Activated CD4-positive, alpha-beta memory T cell treated with anti-CD3 and anti-CD28 coated beads for 36 hours (primary cell): ENCODE data around the gene SPOCD1. TPM values are rescaled to one million over a fixed set of nuclear protein-coding genes. Genes with fewer than 3 reads are reported as not detected.

Experiments
- CTCF ChIA-PET: fragments of 350-600 bp; sonication (Branson Sonifier 250); formaldehyde crosslinking; loops from one replicate; lab custom pipeline; 2021; ENCODE audit warnings: antibody characterized with exemption, inconsistent platforms; lab: Charles Lee
- POLR2A ChIA-PET: fragments of 350-600 bp; sonication (Branson Sonifier 250); formaldehyde crosslinking; loops from one replicate; lab custom pipeline; 2021; ENCODE audit warnings: antibody characterized with exemption; lab: Charles Lee
- DNase-seq: peaks from one replicate; pipeline ENCODE4 v3.0.0-alpha.2; 2020
- H3K27ac Mint-ChIP-seq: one replicate; pipeline ENCODE4 v1.8.0; 2021; ENCODE audit warnings: mixed read lengths
- H3K27me3 Mint-ChIP-seq: one replicate; pipeline ENCODE4 v1.8.0; 2021; ENCODE audit warnings: mixed read lengths
- H3K36me3 Mint-ChIP-seq: one replicate; pipeline ENCODE4 v1.8.0; 2021; ENCODE audit warnings: mixed read lengths
- H3K4me1 Mint-ChIP-seq: one replicate; pipeline ENCODE4 v1.8.0; 2021; ENCODE audit warnings: low read depth, mixed read lengths
- H3K4me3 Mint-ChIP-seq: one replicate; pipeline ENCODE4 v1.8.0; 2021; ENCODE audit warnings: mild to moderate bottlenecking, mixed read lengths
- H3K9me3 Mint-ChIP-seq: one replicate; pipeline ENCODE4 v1.8.0; 2021; ENCODE audit warnings: mixed read lengths
- intact Hi-C: fragments of 100-400 bp; cut with micrococcal nuclease; formaldehyde crosslinking; loops from one replicate; pipeline ENCODE4 v1.15.1; 2023
- total RNA-seq, 2 experiments: library from RNA; stranded (reverse); gene quantifications; one replicate each; pipeline ENCODE4 v1.2.3, GENCODE V29; 2021

Gene SPOCD1
- total RNA-seq, 2 experiments from 2014 or later, result 0.73 to 0.78 TPM

DNA sequence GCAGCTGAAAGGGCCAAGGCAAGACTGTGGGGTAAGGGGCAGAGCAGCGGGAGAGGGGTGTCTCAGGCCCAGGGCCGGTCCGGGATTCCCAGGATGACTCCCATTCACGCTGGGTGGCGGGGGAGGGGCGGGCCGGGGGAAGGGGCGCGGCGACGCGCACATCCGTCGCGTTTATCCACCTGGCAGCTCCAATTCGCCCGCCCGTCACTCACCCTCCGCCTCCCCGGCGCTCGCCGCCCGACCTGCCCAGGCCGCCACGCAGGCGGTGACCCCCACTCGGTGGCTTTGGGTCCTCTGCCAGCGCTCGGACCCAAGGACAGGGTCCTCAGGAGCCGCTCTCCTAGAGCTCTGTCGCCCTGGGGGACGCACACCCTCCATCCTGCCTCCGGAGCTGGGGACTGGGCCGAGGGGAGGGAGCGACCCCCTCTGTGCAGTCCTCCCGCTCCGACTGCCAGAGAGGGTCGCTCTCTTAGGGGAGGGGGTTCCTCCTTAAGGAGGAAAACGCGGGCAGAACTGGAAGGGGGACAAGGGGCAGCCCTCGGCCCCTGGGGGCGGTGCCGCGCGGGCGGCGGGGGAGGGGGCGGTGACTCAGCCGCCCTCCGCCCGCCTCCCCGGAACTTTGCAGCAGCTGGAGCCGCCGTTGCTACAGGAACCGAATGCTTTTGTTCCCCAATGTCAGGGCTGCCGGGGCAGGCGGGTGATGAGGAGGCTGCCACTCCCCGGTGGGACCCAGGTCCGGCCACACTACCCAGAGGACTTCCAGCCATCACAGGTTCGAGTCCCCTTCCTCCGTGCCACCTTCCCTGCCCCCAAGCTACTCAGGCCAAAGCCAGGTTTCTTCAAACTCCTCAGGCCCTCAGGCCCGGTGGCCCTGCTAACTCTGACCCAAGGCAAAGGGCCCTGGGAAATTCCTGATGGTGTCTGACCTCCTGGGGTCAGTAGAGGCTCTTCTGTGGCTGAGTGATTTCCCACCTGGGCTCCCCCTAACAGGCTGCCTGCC lies 55.1 kb downstream of the SPOCD1 start:
- Mint-ChIP-seq H3K4me3 (peak overlapping the region; percentile 53), H3K9me3 (no peaks in the 10 kb centered on the region), H3K27me3 (peaks cover 9% of the 10 kb centered on the region), H3K4me1 (peaks cover 20% of the 10 kb centered on the region), H3K27ac (no peak overlapping the region), H3K36me3 (no peaks in the 10 kb centered on the region)
- POLR2A ChIA-PET, result interaction anchor here (1.5 kb wide), 1 partner anchor 28 kb away, joined by 6 read pairs; no protein-coding TSS in a partner anchor
- CTCF ChIA-PET, result interaction anchor here (0.8 to 5.5 kb wide), 7 partner anchors 15 to 203 kb away, joined by 3 to 51 read pairs (median 4); no protein-coding TSS in a partner anchor
- DNase-seq, result peak; percentile 70
- intact Hi-C loops, result no loop called here

DNA sequence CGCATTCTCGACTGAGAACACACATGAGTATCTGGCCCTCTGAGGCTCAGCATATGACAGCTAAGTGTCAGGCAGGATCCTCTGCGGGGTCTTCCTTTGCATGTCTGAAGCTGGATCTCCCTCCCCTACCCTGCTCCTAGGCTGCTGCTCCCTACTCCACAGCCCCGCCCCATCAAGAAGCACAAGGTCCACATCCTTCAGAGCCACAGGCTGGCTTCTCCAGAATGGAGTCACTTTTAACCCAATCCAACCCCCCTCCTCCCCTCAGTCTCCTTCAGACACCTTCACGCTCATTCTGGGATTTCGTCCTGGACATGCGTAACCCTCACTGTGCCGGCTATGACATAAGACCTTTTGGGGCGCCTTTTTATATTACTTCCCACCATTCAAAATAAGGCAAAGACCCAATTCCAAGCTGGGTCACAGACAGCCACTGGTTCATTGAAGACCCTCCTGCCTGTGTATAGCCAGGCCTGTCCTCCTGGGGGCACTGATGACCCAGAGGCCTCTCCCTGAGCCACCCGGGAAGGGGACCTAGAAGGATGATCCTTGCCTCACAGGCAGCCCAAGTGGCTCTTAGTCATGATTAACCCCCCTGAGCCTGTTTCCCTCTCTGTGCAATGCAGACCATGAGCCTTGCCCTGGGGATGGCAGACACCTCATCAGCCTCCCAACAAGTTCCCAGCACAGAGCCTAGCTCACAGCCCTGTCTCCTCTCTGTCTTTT lies 56.4 kb downstream of the SPOCD1 start:
- intact Hi-C loops, result no loop called here
- H3K27ac Mint-ChIP-seq, result no peak overlapping the region
- CTCF ChIA-PET, result interaction anchor here (0.8 to 5.5 kb wide), 4 partner anchors 14 to 95 kb away, joined by 3 to 51 read pairs (median 6); no protein-coding TSS in a partner anchor

GRCh38 chr1:31758823-31759222 lies 57.0 kb downstream of the SPOCD1 start:
- Mint-ChIP-seq H3K4me1 (peaks cover 17% of the 10 kb centered on the region), H3K27me3 (peaks cover 6% of the 10 kb centered on the region), H3K4me3 (no peak overlapping the region), H3K9me3 (no peaks in the 10 kb centered on the region), H3K36me3 (no peaks in the 10 kb centered on the region), H3K27ac (no peak overlapping the region)
- ChIA-PET POLR2A (no interaction called here), CTCF (interaction anchor here (1.8 to 5.5 kb wide), 2 partner anchors 14 to 31 kb away, joined by 9 to 51 read pairs; no protein-coding TSS in a partner anchor)
- no peak for DNase-seq
- intact Hi-C loops, result no loop called here

More for the DNA sequence above, 56.4 kb downstream of the SPOCD1 start:
- H3K27me3 Mint-ChIP-seq, result peaks cover 6% of the 10 kb centered on the region
- POLR2A ChIA-PET, result no interaction called here
- no peak for DNase-seq
- H3K36me3 Mint-ChIP-seq, result no peaks in the 10 kb centered on the region
- no peak overlapping the region for H3K4me3 Mint-ChIP-seq
- peaks cover 17% of the 10 kb centered on the region for H3K4me1 Mint-ChIP-seq
- no peaks in the 10 kb centered on the region for H3K9me3 Mint-ChIP-seq

- Mint-ChIP-seq H3K36me3 (no peaks in the 10 kb centered on the region), H3K4me1 (peaks cover 13% of the 10 kb centered on the region), H3K9me3 (no peaks in the 10 kb centered on the region), H3K27ac (no peak overlapping the region), H3K27me3 (peaks cover 3% of the 10 kb centered on the region), H3K4me3 (no peak overlapping the region)
- no peak for DNase-seq
- ChIA-PET POLR2A (no interaction called here), CTCF (interaction anchor here (1.8 to 5.5 kb wide), 2 partner anchors 13 to 32 kb away, joined by 9 to 51 read pairs; no protein-coding TSS in a partner anchor)
- intact Hi-C loops, result no loop called here
These were observed 57.8 kb downstream of the SPOCD1 start for GRCh38 chr1:31757989-31758388.

- CTCF ChIA-PET, result interaction anchor here (5.5 kb wide), 1 partner anchor 32 kb away, joined by 51 read pairs; no protein-coding TSS in a partner anchor
- no peak for DNase-seq
- Mint-ChIP-seq H3K27ac (no peak overlapping the region), H3K4me3 (no peak overlapping the region), H3K36me3 (no peaks in the 10 kb centered on the region), H3K27me3 (peaks cover 2% of the 10 kb centered on the region), H3K9me3 (no peaks in the 10 kb centered on the region), H3K4me1 (peaks cover 11% of the 10 kb centered on the region)
- POLR2A ChIA-PET, result no interaction called here
- intact Hi-C loops, result no loop called here
These were observed 58.6 kb downstream of the SPOCD1 start for GRCh38 chr1:31757204-31757679.

GRCh38 chr1:31756578-31756977 lies 59.2 kb downstream of the SPOCD1 start:
- Mint-ChIP-seq H3K36me3 (no peaks in the 10 kb centered on the region), H3K27ac (no peak overlapping the region), H3K9me3 (no peaks in the 10 kb centered on the region), H3K4me1 (peaks cover 12% of the 10 kb centered on the region), H3K4me3 (no peak overlapping the region), H3K27me3 (no peaks in the 10 kb centered on the region)
- POLR2A ChIA-PET, result no interaction called here
- intact Hi-C loops, result no loop called here
- CTCF ChIA-PET, result interaction anchor here (5.5 kb wide), 1 partner anchor 33 kb away, joined by 51 read pairs; no protein-coding TSS in a partner anchor
- no peak for DNase-seq

DNA sequence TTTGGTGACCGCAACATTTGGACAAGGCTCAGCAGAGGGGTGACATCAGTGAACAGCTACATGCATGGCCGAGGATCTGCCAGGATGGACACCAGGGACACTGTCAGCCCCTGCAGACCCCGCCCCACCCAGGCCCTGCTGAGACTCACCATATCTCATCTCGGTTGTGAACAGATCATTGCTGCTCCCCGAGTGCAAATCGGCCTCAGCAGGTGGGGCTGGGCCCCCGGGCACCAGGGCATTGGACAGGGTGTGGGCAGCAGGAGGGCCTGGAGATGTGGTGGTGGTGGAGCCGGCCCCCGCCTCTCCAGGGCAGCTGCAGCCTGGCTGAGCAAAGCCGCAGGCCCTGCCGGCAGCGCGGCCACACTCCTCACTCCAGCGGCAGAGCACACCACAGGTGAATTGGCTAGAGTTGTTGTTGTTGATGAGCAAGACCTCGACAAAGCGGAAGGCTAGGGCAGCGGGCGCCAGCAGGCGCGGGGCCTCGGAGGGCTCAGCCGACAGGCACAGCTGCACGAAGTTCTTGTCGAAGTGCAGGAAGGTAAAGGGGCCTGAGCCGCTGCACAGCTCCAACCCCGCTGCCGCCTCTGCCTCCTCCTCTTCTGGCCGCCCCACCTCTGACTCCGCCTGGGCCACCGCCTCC lies 59.9 kb downstream of the SPOCD1 start:
- no peaks in the 10 kb centered on the region for H3K27me3 Mint-ChIP-seq
- H3K4me1 Mint-ChIP-seq, result peaks cover 11% of the 10 kb centered on the region
- no peaks in the 10 kb centered on the region for H3K36me3 Mint-ChIP-seq
- intact Hi-C loops, result no loop called here
- ChIA-PET CTCF (interaction anchor here (1.5 kb wide), 1 partner anchor 10 kb away, joined by 4 read pairs; no protein-coding TSS in a partner anchor), POLR2A (no interaction called here)
- DNase-seq, result no peak
- H3K4me3 Mint-ChIP-seq, result no peak overlapping the region
- H3K27ac Mint-ChIP-seq, result no peak overlapping the region
- H3K9me3 Mint-ChIP-seq, result no peaks in the 10 kb centered on the region

DNA sequence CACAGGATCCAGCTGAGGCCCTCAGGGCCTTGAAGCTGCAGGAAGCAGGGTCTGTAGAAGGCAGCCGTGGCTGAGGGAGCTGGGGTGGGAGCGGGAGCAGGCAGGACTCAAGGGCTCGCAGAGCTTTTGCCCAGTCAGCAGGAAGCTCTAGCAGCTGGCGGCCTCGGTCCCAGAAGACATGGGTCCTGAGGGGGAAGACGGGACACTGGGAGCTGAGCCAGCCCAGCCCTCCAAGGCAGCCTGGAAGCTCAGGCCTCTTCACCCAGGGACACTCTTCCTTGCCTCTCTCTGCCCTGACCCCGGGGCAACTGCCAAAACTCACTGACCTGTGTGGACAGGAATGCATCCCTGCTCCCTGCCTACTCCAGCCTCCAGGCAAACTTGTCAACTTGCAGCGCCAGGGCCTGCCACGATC lies 60.6 kb downstream of the SPOCD1 start:
- Mint-ChIP-seq H3K27ac (no peak overlapping the region), H3K9me3 (no peaks in the 10 kb centered on the region), H3K4me3 (no peak overlapping the region), H3K36me3 (no peaks in the 10 kb centered on the region), H3K27me3 (no peaks in the 10 kb centered on the region), H3K4me1 (peaks cover 15% of the 10 kb centered on the region)
- POLR2A ChIA-PET, result no interaction called here
- CTCF ChIA-PET, result interaction anchor here (1.5 kb wide), 1 partner anchor 10 kb away, joined by 4 read pairs; no protein-coding TSS in a partner anchor
- no peak for DNase-seq
- intact Hi-C loops, result no loop called here

DNA sequence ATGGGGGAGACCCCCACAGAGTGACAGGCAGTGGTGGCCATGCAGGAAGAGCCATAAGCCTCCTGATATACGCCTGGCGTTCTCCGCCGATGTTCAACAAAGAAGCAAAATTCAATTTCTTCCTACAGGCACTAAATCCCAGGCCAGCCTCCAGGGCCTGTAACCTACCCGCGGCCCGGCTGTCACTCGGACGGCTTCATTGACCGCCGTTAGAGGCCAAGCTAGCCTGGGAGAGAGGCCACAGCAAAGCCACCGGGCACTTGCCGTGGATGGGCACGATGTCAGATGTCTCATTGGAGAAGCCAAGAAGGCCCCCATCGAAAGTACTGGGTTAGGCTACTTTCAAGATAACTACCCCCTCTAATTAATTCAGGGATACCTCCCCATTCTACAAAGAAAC lies 61.4 kb downstream of the SPOCD1 start:
- Mint-ChIP-seq H3K4me3 (no peak overlapping the region), H3K27ac (no peak overlapping the region), H3K27me3 (no peaks in the 10 kb centered on the region), H3K4me1 (peaks cover 15% of the 10 kb centered on the region), H3K9me3 (no peaks in the 10 kb centered on the region), H3K36me3 (no peaks in the 10 kb centered on the region)
- intact Hi-C loops, result no loop called here
- ChIA-PET CTCF (interaction anchor here (1.3 kb wide), 1 partner anchor 90 kb away, joined by 3 read pairs; no protein-coding TSS in a partner anchor), POLR2A (no interaction called here)
- DNase-seq, result no peak

DNA sequence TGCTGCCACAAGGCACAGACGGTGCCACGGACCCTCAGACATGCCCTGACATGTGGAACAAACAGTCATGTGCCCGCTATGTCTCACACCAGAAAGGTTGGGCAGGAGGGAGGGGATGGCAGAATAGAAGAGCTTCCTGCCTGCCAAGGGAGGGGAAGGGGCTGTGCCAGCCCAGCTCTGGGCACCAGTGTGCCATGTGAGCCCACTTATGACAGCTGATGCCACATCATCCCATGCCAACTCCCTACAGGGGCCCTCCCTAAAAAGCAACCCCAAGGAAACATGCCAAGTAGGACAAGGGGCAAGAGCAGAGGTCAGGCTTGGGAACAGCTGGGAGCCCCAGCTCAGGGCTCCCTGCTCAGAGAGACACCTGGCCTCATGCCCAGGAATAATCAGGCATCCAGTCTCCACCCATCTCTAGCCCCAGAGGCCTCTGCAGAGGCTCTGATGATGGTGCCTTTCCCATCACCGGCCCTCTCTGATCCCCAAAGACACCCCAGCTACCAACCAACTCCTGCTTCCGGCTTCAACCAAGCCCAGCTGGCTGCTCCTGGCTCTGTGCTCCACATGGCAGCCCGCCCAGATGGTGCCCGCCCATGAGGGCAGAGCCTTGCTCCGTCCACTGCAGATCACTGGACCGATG lies 62.0 kb downstream of the SPOCD1 start:
- no peak overlapping the region for H3K27ac Mint-ChIP-seq
- H3K27me3 Mint-ChIP-seq, result peaks cover 1% of the 10 kb centered on the region
- DNase-seq, result no peak
- H3K36me3 Mint-ChIP-seq, result no peaks in the 10 kb centered on the region
- ChIA-PET CTCF (interaction anchor here (1.3 kb wide), 1 partner anchor 89 kb away, joined by 3 read pairs; no protein-coding TSS in a partner anchor), POLR2A (no interaction called here)
- H3K9me3 Mint-ChIP-seq, result no peaks in the 10 kb centered on the region
- no peak overlapping the region for H3K4me3 Mint-ChIP-seq
- intact Hi-C loops, result no loop called here
- H3K4me1 Mint-ChIP-seq, result peaks cover 15% of the 10 kb centered on the region
